GM12874 (cell line): ENCODE measurements around the gene PTPN4.

Experiments used
- TF ChIP-seq, protein P1 (sequence below): IDR thresholded peaks from 2 replicates; pipeline ENCODE4 v1.5.1; 2011; ENCODE audit warnings: low read depth, mild to moderate bottlenecking, control low read depth, low read length, moderate library complexity; ENCODE audit not compliant: insufficient read depth

PTPN4 gene

DNA sequence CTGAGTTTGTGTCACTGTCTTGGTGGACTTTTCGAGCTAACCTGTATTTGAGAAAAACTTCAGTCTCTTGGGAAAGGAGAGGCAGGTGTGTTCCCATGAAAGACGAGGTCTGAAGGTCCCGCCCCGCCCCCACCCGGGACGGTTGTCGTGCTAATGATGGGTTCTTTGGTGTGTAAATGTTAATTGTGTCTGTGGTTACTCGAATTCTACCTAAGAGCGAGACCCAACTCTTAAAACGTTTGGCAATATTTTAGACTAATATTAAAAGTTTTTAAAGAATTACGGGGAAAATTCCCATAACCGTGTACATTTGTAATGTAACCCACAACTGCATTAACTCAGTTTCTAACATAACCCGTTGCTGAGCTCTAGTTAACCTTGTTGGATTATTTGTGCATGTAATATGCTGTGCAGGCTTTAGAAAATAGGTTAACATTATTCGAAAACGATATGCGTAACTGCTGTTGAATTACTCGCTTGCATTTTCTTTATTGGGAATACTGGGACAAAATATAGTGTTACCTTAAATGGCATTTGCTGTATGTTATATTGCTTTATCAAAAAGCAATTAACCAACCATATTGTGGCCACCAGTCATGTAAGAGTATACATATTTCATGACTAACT, 254.0 kb downstream of the PTPN4 start:
- TF ChIP-seq, protein P1, sequence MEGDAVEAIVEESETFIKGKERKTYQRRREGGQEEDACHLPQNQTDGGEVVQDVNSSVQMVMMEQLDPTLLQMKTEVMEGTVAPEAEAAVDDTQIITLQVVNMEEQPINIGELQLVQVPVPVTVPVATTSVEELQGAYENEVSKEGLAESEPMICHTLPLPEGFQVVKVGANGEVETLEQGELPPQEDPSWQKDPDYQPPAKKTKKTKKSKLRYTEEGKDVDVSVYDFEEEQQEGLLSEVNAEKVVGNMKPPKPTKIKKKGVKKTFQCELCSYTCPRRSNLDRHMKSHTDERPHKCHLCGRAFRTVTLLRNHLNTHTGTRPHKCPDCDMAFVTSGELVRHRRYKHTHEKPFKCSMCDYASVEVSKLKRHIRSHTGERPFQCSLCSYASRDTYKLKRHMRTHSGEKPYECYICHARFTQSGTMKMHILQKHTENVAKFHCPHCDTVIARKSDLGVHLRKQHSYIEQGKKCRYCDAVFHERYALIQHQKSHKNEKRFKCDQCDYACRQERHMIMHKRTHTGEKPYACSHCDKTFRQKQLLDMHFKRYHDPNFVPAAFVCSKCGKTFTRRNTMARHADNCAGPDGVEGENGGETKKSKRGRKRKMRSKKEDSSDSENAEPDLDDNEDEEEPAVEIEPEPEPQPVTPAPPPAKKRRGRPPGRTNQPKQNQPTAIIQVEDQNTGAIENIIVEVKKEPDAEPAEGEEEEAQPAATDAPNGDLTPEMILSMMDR: no peak

DNA sequence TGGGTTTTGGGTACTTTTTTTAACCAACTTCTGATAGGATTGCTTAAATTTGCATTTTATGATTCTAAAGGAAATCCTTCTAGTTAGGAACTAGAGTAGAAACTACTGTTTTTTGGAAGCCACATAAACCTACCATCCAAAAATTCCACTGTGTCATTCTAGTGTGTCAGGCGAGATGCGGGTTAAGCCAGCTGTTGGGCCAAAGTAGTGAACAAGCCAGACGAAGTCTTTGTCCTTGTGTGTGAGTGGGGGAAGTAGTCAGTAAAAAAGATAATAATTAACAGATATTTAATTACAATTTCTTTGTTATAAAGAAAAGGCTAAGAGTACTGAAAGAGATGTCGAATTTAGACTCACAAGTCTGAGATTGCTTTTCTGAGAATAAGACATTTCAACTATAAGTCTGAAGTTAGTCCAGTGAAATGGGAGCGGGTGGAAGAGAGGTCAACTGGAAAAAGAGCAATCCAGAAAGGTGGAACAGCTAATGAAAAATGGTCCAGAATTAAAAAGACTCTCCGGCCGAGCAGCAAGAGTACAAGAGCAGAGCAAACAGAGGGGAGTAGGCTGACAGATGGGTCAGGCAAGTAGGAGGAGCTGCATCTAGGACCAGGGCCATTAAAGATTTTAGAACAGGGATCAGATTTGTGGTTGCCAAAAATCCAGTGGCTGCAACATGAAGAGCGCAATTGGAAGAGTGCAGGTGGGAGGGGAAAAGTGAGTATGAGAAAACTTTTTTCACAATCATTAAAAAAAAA, 254.7 kb downstream of the PTPN4 start:
- TF ChIP-seq, protein P1: no peak

DNA sequence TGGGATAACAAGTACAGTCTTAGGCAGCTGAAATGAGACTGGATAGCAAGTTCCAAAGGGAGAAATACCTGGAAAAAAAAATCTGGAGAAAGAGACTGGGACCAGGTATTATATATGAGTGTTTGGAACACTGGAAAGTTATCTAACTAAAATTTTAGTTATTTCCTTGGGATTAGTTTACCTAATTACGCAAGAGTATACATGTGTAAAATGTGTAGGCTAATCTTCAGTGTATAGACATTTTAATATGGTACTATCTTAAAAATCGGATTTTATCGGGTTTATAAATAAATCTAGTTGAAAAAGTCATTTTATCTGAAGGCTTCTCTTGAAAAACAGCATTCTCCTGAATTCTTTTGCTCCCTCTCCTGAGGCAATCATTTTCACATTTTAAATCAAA, 257.1 kb downstream of the PTPN4 start:
- TF ChIP-seq, protein P1: no peak

DNA sequence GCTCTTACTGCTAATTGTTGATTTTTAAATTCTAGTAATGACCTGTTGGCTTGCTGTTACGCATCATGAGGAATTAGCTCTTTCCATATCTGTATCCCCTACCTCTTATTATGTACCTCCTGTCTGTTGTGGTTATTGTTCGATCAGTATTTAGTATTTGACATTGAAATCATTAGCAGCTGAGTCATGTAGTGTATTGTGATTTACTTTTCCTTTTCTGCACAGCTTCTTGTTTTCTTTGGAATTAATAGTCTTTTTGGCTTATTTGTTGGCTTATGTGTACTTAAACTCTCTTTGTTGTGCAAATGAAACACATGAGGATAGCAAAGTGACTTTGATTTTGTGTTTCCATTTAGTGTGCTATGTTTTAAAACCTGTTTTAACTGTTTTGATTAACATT, 257.5 kb downstream of the PTPN4 start:
- TF ChIP-seq, protein P1: no peak

DNA sequence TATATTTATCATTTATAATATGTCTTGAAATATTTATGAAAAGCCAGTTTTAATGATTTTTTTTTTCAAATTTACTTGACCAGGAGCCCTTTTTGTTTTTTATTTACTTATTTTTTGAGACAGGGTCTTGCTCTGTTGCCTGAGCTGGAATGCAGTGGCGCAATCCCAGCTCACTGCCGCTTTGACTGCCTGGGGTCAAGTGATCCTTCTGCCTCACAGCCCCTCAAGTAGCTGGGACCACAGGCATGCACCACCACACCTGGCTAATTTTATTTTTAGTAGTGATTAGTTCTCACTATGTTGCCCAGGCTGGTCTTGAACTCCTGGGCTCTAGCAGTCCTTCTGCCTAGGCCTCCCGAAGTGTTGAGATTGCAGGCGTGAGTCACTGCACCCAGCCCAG, 258.8 kb downstream of the PTPN4 start:
- TF ChIP-seq, protein P1: no peak

DNA sequence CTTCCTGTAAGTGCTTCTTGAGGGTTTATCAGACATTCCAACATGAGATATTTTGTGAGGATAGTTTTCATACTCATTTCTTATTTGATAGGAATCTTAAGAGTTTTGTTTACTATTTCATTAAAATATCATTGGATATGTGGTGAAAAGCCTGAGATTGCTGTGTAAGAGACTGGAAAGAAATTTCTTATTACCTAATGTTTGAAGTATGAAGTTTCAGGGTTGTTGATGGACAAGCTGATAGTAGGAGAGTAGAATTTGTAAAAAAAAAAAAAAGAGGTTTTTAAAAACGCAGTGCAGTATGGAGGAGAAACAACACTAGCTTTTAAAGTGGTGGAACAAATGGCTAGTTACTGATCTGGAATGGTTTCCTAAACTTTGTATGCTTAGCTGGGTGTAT, 260.8 kb downstream of the PTPN4 start:
- TF ChIP-seq, protein P1: no peak

DNA sequence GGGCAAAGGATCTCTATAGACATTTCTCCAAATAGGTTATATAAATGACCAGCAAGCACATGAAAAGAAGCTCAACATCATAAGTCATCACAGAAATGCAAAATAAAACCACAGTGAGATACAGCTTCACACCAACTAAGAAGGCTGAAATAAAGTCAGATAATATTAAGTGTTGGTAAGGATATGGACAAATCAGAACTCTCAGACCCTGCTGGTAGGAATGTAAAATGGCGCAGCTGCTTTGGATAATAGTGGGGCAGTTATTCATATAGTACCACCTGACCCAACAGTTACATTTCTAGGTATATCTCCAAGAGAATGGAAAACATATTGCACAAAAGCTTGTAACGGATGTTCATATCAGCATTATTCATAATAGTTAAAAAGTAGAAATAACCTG, 267.2 kb downstream of the PTPN4 start:
- TF ChIP-seq, protein P1: no peak
